ENCODE measurements around the gene GTF2F2.

DNA sequence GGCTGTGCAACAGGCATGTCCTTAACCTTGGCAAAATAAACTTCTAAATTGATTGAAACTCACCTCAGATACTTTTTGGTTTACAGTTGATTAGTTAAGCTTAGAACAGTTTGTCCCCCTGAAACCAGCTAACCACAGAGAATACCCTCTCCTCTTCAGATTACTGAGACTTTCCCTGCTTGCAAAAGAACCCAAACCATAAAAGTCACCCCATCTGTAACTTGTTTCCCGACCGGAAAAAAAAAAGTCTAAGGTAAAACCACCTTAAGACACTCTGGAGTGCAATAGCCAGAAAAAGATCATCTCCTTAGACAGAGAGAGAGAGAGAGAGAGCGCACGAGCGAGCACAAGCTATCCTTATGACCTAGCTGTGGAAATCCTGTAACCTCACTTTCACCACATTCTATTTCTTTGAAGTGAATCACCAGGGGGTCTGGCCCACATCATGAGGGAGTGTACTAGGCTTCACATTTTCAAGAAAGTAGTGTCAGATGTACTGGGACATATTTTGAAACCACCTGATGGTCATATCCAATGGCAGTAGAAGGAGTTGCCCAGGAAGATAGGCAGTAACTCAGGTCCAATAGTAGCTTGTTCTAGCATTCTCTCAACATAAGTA, 11.1 kb upstream of the GTF2F2 start:
- TF ChIP-seq BHLHE40 (IDR thresholded peaks at IDR 0.05; ENCODE audit: borderline replicate concordance) (no peak), HDGF (IDR thresholded peaks at IDR 0.05; ENCODE audit: borderline replicate concordance) (no peak), FOXA1 (IDR thresholded peaks at IDR 0.05) (no peak)
- TF ChIP-seq, protein P1, sequence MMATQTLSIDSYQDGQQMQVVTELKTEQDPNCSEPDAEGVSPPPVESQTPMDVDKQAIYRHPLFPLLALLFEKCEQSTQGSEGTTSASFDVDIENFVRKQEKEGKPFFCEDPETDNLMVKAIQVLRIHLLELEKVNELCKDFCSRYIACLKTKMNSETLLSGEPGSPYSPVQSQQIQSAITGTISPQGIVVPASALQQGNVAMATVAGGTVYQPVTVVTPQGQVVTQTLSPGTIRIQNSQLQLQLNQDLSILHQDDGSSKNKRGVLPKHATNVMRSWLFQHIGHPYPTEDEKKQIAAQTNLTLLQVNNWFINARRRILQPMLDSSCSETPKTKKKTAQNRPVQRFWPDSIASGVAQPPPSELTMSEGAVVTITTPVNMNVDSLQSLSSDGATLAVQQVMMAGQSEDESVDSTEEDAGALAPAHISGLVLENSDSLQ (IDR thresholded peaks at IDR 0.05) = peak; percentile 16; the same call in 1 of the 2 replicates

Measured in HEK293T (cell line).